Sigmoid colon (tissue), 7 donors: ENCODE results near the gene C7orf33. TPM values are rescaled to one million over a fixed set of nuclear protein-coding genes. Genes with fewer than 3 reads are reported as not detected.
A peak's percentile ranks its signal among the peaks of the same experiment; 100 is the strongest.
"Not testable (repeated sequence)": the region's sequence is repeated elsewhere in the genome, so short reads cannot be mapped to it uniquely, and the experiment has no call there.

Source experiments
- DNase-seq: peaks from one replicate; pipeline ENCODE4 v3.0.0-alpha.2; 2019
- H3K27ac ChIP-seq, 4 donors: fragments of 200-600 bp; sonication (generic); one replicate each; pipeline ENCODE4 v1.5.1; 2016 to 2019; ENCODE audit warnings: mild to moderate bottlenecking in 1 of 4
- H3K27me3 ChIP-seq, 3 donors: fragments of 200-600 bp; sonication (generic); one replicate each; pipeline ENCODE4 v1.5.1; 2019; ENCODE audit warnings: mild to moderate bottlenecking in 1 of 3
- H3K36me3 ChIP-seq, 4 donors: fragments of 200-600 bp; sonication (generic); one replicate each; pipeline ENCODE4 v1.5.1; 2016 to 2019
- H3K4me1 ChIP-seq, 4 donors: fragments of 200-600 bp; sonication (generic); one replicate each; pipeline ENCODE4 v1.5.1; 2017 to 2019
- H3K4me3 ChIP-seq, 4 donors: fragments of 200-600 bp; sonication (generic); one replicate each; pipeline ENCODE4 v1.5.1; 2017 to 2019; ENCODE audit warnings: mild to moderate bottlenecking in 2 of 4, moderate library complexity in 1 of 4
- H3K9me3 ChIP-seq, 4 donors: fragments of 200-600 bp in 3 of 4; sonication (generic) in 3 of 4; one replicate each; pipeline versions ENCODE4 v1.5.1 to v1.6.1; 2013 to 2019
- CTCF ChIP-seq, 4 experiments: fragments of 450-650 bp in 3 of 4; fragments of 200-600 bp in 1 of 4; IDR thresholded peaks; one replicate each; pipeline ENCODE4 v1.5.1; 2016 to 2019; ENCODE audit warnings: antibody characterized with exemption in 4 of 4, mild to moderate bottlenecking in 3 of 4, moderate library complexity in 2 of 4
- EP300 ChIP-seq, 4 donors: sonication (generic); formaldehyde crosslinking; IDR thresholded peaks; one replicate each; pipeline ENCODE4 v1.6.1; 2017; ENCODE audit warnings: antibody characterized with exemption in 4 of 4
- POLR2A ChIP-seq, 2 donors: fragments of 450-650 bp; IDR thresholded peaks; one replicate each; pipeline ENCODE4 v1.6.1; 2016; ENCODE audit warnings: antibody characterized with exemption in 2 of 2, mild to moderate bottlenecking in 2 of 2, moderate library complexity in 2 of 2
- POLR2AphosphoS5 ChIP-seq, 4 donors: sonication (generic); formaldehyde crosslinking; IDR thresholded peaks; one replicate each; pipeline ENCODE4 v1.6.1; 2017; ENCODE audit warnings: antibody characterized with exemption in 4 of 4
- WGBS, 2 donors: extraction: QIAGEN DNeasy Blood & Tissue Kit; methylation state at CpG; one replicate each; pipeline ENCODE4 v1.1.7; 2013; 5-methylcytosine and 5-hydroxymethylcytosine counted together
- intact Hi-C: fragments of 100-400 bp; cut with DNase I; formaldehyde crosslinking; loops from one replicate; pipeline ENCODE4 v1.15.1; 2023
- polyA plus RNA-seq, 3 donors: library from polyadenylated mRNA; stranded (reverse); fragments of 200-250 nt; gene quantifications; one replicate each; pipeline ENCODE4 v1.2.3, GENCODE V29; 2013
- total RNA-seq, 4 donors: library from RNA; depleted of rRNA; stranded (reverse); fragments of >200 nt; gene quantifications; one replicate each; pipeline ENCODE4 v1.1.0, GENCODE V29; 2016
- donor health status: healthy with polysubstance abuse.
- donor health status: Bipolar disorder and iron deficiency.
- donor health status: healthy.

The C7orf33 gene
- total and polyA plus RNA-seq, 7 donors: not detected

- Histone ChIP-seq H3K9me3 (no peaks in the 10 kb centered on the region), H3K4me3 (no peak overlapping the region), H3K27ac (no peak overlapping the region), H3K4me1 (no peaks in the 10 kb centered on the region), H3K27me3 (no peaks in the 10 kb centered on the region), H3K36me3 (no peaks in the 10 kb centered on the region)
- intact Hi-C loops: no loop called here
- no peak for DNase-seq
- no peak for TF ChIP-seq POLR2AphosphoS5 (IDR thresholded peaks at IDR 0.05)
- TF ChIP-seq EP300 (IDR thresholded peaks at IDR 0.05): no peak
- TF ChIP-seq POLR2A (IDR thresholded peaks at IDR 0.05): no peak
- no peak for TF ChIP-seq CTCF (IDR thresholded peaks at IDR 0.05)
- WGBS, 2 donors: 92 to 93% methylated on average over 1 of the region's 1 CpG
These were observed 31.7 kb upstream of the C7orf33 start for GRCh38 chr7:148558914-148559313.

GRCh38 chr7:148561099-148561498 is 29.5 kb upstream of the C7orf33 start:
- no peaks in the 10 kb centered on the region for H3K36me3 ChIP-seq
- H3K27ac ChIP-seq: no peak overlapping the region
- H3K27me3 ChIP-seq: no peaks in the 10 kb centered on the region
- H3K4me1 ChIP-seq: no peaks in the 10 kb centered on the region
- TF ChIP-seq CTCF (IDR thresholded peaks at IDR 0.05) (no peak), POLR2AphosphoS5 (IDR thresholded peaks at IDR 0.05) (no peak), EP300 (IDR thresholded peaks at IDR 0.05) (no peak), POLR2A (IDR thresholded peaks at IDR 0.05) (no peak)
- intact Hi-C loops: no loop called here
- H3K4me3 ChIP-seq: no peak overlapping the region
- DNase-seq: no peak
- H3K9me3 ChIP-seq: no peaks in the 10 kb centered on the region

- no peak overlapping the region for H3K4me3 ChIP-seq
These were observed 26.8 kb upstream of the C7orf33 start for GRCh38 chr7:148563583-148564274.

DNA sequence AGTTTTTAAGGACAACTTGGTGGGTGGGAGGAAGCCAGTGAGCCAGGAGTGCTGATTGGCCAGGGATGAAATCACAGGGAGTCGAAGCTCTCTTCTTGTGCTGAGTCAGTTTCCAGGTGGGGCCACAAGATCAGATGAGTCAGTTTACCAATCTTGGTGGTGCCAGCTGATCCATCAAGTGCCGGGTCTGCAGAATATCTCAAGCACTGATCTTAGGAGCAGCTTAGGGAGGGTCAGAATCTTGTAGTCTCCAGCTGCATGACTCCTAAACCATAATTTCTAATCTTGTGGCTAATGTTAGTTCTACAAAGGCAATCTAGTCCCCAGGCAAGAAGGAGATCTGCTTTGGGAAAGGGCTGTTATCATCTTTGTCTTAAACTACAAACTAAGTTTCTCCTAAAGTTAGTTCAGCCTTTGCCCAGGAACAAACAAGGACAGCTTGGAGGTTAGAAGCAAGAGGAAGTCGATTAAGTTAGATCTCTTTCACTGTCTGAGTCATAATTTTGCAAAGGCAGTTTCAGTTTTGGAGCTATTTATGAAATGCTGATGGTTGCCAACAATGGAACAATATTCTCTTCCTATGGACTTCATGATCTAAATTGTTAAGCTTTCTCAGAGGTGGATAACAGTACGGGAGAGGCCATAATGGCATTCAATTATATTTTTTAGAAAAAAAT is 26.2 kb upstream of the C7orf33 start:
- DNase-seq, H3K36me3 ChIP-seq, H3K27me3 ChIP-seq, intact Hi-C loops, H3K4me3 ChIP-seq, H3K4me1 ChIP-seq, H3K9me3 ChIP-seq: not testable (repeated sequence)
- peak overlapping the region; percentile 30 to 51 (median 41) for H3K27ac ChIP-seq
- 22 to 28% methylated on average over 4 of the region's 4 CpGs for WGBS, 2 donors

More at GRCh38 chr7:148563583-148564274, 26.8 kb upstream of the C7orf33 start:
- intact Hi-C loops: no loop called here
- Histone ChIP-seq H3K9me3 (no peaks in the 10 kb centered on the region), H3K4me1 (no peaks in the 10 kb centered on the region), H3K27ac (peak overlapping the region in 2 of 4 donors; percentile 30 to 38), H3K27me3 (no peaks in the 10 kb centered on the region), H3K36me3 (no peaks in the 10 kb centered on the region)
- no peak for DNase-seq
- 61 to 68% methylated on average over 4 of the region's 4 CpGs for WGBS, 2 donors
- TF ChIP-seq CTCF (IDR thresholded peaks at IDR 0.05) (no peak), POLR2AphosphoS5 (IDR thresholded peaks at IDR 0.05) (no peak), POLR2A (IDR thresholded peaks at IDR 0.05) (no peak), EP300 (IDR thresholded peaks at IDR 0.05) (no peak)

- Histone ChIP-seq H3K4me3 (no peak overlapping the region), H3K9me3 (no peaks in the 10 kb centered on the region), H3K36me3 (no peaks in the 10 kb centered on the region), H3K27me3 (no peaks in the 10 kb centered on the region), H3K27ac (no peak overlapping the region), H3K4me1 (no peaks in the 10 kb centered on the region)
- DNase-seq: no peak
- TF ChIP-seq EP300 (IDR thresholded peaks at IDR 0.05) (no peak), POLR2A (IDR thresholded peaks at IDR 0.05) (no peak), CTCF (IDR thresholded peaks at IDR 0.05) (no peak), POLR2AphosphoS5 (IDR thresholded peaks at IDR 0.05) (no peak)
- intact Hi-C loops: no loop called here
- WGBS, 2 donors: 82 to 95% methylated on average over 6 of the region's 6 CpGs
These were observed 23.8 kb upstream of the C7orf33 start for GRCh38 chr7:148566736-148567135.
